ENCODE results near the gene SUN3.

Gene SUN3

GRCh38 chr7:48035301-48035966, 6.5 kb upstream of the SUN3 start, which contains the start of gene C7orf57:
TSS of gene C7orf57 (plus strand) at chr7:48035543. CDS start at chr7:48036309, 766 bp downstream.
- peak within 1 kb of the TSS; percentile 56 for H3K4me3 ChIP-seq (replicated peaks; ENCODE audit: low read depth, low read length)
- no peak for TF ChIP-seq CTCF (IDR thresholded peaks at IDR 0.05; ENCODE audit: low read length, missing control alignments)
- peak; percentile 81 for DNase-seq (ENCODE audit: low read depth)

GRCh38 chr7:48033922-48034321, 5.0 kb upstream of the SUN3 start:
- TF ChIP-seq CTCF (IDR thresholded peaks at IDR 0.05; ENCODE audit: low read length, missing control alignments): no peak

GRCh38 chr7:48031111-48031510, 2.2 kb upstream of the SUN3 start:
- no peak overlapping the region for H3K4me3 ChIP-seq (replicated peaks; ENCODE audit: low read depth, low read length)
- TF ChIP-seq CTCF (IDR thresholded peaks at IDR 0.05; ENCODE audit: low read length, missing control alignments): no peak
- DNase-seq (ENCODE audit: low read depth): no peak

More at GRCh38 chr7:48033922-48034321, 5.0 kb upstream of the SUN3 start:
- no peak overlapping the region for H3K4me3 ChIP-seq (replicated peaks; ENCODE audit: low read depth, low read length)
- DNase-seq (ENCODE audit: low read depth): no peak

- no peak for DNase-seq (ENCODE audit: low read depth)
- H3K4me3 ChIP-seq (replicated peaks; ENCODE audit: low read depth, low read length): no peak overlapping the region
- TF ChIP-seq CTCF (IDR thresholded peaks at IDR 0.05; ENCODE audit: low read length, missing control alignments): no peak
Measured at GRCh38 chr7:48025624-48026023, 3.3 kb downstream of the SUN3 start.

GRCh38 chr7:48017674-48018073, 11.2 kb downstream of the SUN3 start:
- no peak for DNase-seq (ENCODE audit: low read depth)
- H3K4me3 ChIP-seq (replicated peaks; ENCODE audit: low read depth, low read length): no peak overlapping the region
- TF ChIP-seq CTCF (IDR thresholded peaks at IDR 0.05; ENCODE audit: low read length, missing control alignments): no peak

GRCh38 chr7:48016641-48017040, 12.3 kb downstream of the SUN3 start:
- TF ChIP-seq CTCF (IDR thresholded peaks at IDR 0.05; ENCODE audit: low read length, missing control alignments): no peak
- no peak overlapping the region for H3K4me3 ChIP-seq (replicated peaks; ENCODE audit: low read depth, low read length)
- no peak for DNase-seq (ENCODE audit: low read depth)

GRCh38 chr7:48011951-48012350, 17.0 kb downstream of the SUN3 start:
- TF ChIP-seq CTCF (IDR thresholded peaks at IDR 0.05; ENCODE audit: low read length, missing control alignments): no peak
- no peak for DNase-seq (ENCODE audit: low read depth)
- no peak overlapping the region for H3K4me3 ChIP-seq (replicated peaks; ENCODE audit: low read depth, low read length)

All from fibroblast of pulmonary artery (primary cell).